NCI-H1048 (cell line): ENCODE measurements around the gene OR1A2.
"Not testable (repeated sequence)": the region's sequence is repeated elsewhere in the genome, so short reads cannot be mapped to it uniquely, and the experiment has no call there.

ENCODE experiments used
- DNase-seq: peaks from one replicate; lab custom pipeline; 2025; lab: John Stamatoyannopoulos, UW

OR1A2 gene

GRCh38 chr17:3197219-3197618 lies at the start of gene OR1A2:
OR1A2 (plus strand) TSS chr17:3197519; CDS start chr17:3197519, 0 bp downstream.
- no peak for DNase-seq

GRCh38 chr17:3157218-3157617 lies 40.1 kb upstream of the OR1A2 start:
- no peak for DNase-seq

- DNase-seq: no peak
Measured at GRCh38 chr17:3167574-3167973, 29.7 kb upstream of the OR1A2 start.

GRCh38 chr17:3189961-3190360 lies 7.4 kb upstream of the OR1A2 start:
- no peak for DNase-seq

GRCh38 chr17:3207367-3207766 lies 10.0 kb downstream of the OR1A2 start, which contains the start of gene OR1A1:
OR1A1 (plus strand) TSS chr17:3207667; CDS start chr17:3215621, 7,954 bp downstream.
- no peak for DNase-seq

GRCh38 chr17:3208484-3208883 lies 11.2 kb downstream of the OR1A2 start:
- DNase-seq: no peak

- no peak for DNase-seq
Measured at GRCh38 chr17:3213001-3213400, 15.7 kb downstream of the OR1A2 start.

- DNase-seq: no peak
Measured at GRCh38 chr17:3213587-3213986, 16.3 kb downstream of the OR1A2 start.

- DNase-seq: not testable (repeated sequence)
Measured at GRCh38 chr17:3219978-3220377, 22.7 kb downstream of the OR1A2 start.

GRCh38 chr17:3221850-3222249 lies 24.5 kb downstream of the OR1A2 start:
- DNase-seq: no peak

- DNase-seq: no peak
Measured at GRCh38 chr17:3222505-3222904, 25.2 kb downstream of the OR1A2 start.

GRCh38 chr17:3224721-3225352 lies 27.5 kb downstream of the OR1A2 start:
- DNase-seq: not testable (repeated sequence)

- not testable (repeated sequence) for DNase-seq
Measured at GRCh38 chr17:3232300-3232699, 35.0 kb downstream of the OR1A2 start.

- DNase-seq: not testable (repeated sequence)
Measured at GRCh38 chr17:3238685-3239084, 41.4 kb downstream of the OR1A2 start.

GRCh38 chr17:3241044-3241443 lies 43.7 kb downstream of the OR1A2 start:
- DNase-seq: not testable (repeated sequence)

GRCh38 chr17:3244841-3245240 lies 47.5 kb downstream of the OR1A2 start:
- DNase-seq: not testable (repeated sequence)
